Parathyroid adenoma (tissue), 2 donors: ENCODE results near the gene KDM4B.

Experiments
- H2AFZ ChIP-seq: fragments of 300-600 bp; sonication (generic); one replicate; pipeline ENCODE4 v1.7.0; 2017; ENCODE audit warnings: antibody characterized with exemption, mild to moderate bottlenecking
- H3K27ac ChIP-seq: fragments of 300-600 bp; sonication (generic); one replicate; pipeline ENCODE4 v1.7.0; 2017
- H3K27me3 ChIP-seq: fragments of 300-600 bp; sonication (generic); one replicate; pipeline ENCODE4 v1.7.0; 2017; ENCODE audit warnings: low read length; ENCODE audit not compliant: control insufficient read depth, insufficient read depth
- H3K36me3 ChIP-seq: fragments of 300-600 bp; sonication (generic); one replicate; pipeline ENCODE4 v1.7.0; 2017; ENCODE audit warnings: low read length; ENCODE audit not compliant: control insufficient read depth, insufficient read depth
- H3K4me1 ChIP-seq: fragments of 300-600 bp; sonication (generic); one replicate; pipeline ENCODE4 v1.7.0; 2017; ENCODE audit warnings: control low read depth
- H3K4me2 ChIP-seq: fragments of 300-600 bp; sonication (generic); one replicate; pipeline ENCODE4 v1.7.0; 2017; ENCODE audit warnings: low read length
- H3K4me3 ChIP-seq: fragments of 300-600 bp; sonication (generic); one replicate; pipeline ENCODE4 v1.7.0; 2017; ENCODE audit warnings: low read depth, low read length
- H3K79me2 ChIP-seq: fragments of 300-600 bp; sonication (generic); one replicate; pipeline ENCODE4 v1.7.0; 2017; ENCODE audit warnings: control low read depth
- H3K9ac ChIP-seq: fragments of 300-600 bp; sonication (generic); one replicate; pipeline ENCODE4 v1.7.0; 2017; ENCODE audit warnings: mild to moderate bottlenecking
- H3K9me3 ChIP-seq: fragments of 300-600 bp; sonication (generic); one replicate; pipeline ENCODE4 v1.7.0; 2017; ENCODE audit warnings: low read length; ENCODE audit not compliant: control insufficient read depth
- CTCF ChIP-seq: fragments of 300-600 bp; sonication (generic); IDR thresholded peaks from one replicate; pipeline ENCODE4 v1.7.0; 2017; ENCODE audit warnings: antibody characterized with exemption, mild to moderate bottlenecking
- donor health status: primary hyperparathyroidism.

The KDM4B gene

DNA sequence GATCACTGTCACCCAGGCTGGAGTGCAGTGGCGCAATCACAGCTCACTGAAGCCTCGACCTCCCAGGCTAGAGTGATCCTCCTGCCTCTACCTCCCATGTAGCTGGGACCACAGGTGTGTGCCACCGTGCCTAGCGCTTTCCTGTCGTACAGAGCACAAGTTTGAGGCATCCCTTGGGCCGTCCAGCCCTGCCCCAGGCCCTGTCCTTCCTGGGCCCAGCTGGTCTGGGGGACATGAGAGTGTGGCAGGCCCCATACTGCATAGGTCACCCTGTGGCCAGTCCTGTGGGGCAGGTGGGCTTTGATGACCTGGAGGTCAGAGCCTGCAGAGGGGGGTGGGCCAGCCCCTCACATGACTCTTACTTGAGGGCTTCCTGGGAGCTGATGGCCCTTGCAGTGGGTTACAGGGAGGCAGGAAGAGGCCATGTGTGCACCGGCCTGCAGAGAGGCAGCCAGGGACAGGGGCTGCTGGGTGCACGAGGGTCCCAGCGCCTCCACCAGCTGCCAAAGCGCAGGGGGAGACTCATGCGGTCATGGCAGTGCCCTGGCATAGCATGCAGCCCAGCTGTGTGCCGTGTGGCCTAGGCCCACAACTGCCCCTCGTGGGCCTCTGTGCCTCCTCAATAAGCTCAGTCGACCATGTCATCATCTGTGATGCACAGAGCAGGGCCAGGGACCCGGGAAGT is 61.4 kb downstream of the KDM4B start:
- no peak overlapping the region for H3K4me2 ChIP-seq
- no peak overlapping the region for H3K4me3 ChIP-seq
- H2AFZ ChIP-seq, result no peak overlapping the region
- H3K27ac ChIP-seq, result no peak overlapping the region
- TF ChIP-seq CTCF, result no peak
- H3K79me2 ChIP-seq, result peaks cover 48% of the 10 kb centered on the region
- H3K9me3 ChIP-seq, result no peaks in the 10 kb centered on the region
- H3K9ac ChIP-seq, result no peak overlapping the region
- no peaks in the 10 kb centered on the region for H3K27me3 ChIP-seq
- H3K36me3 ChIP-seq, result no peaks in the 10 kb centered on the region
- H3K4me1 ChIP-seq, result peaks cover 3% of the 10 kb centered on the region

GRCh38 chr19:5030822-5031221 is 61.9 kb downstream of the KDM4B start:
- Histone ChIP-seq H3K9ac (no peak overlapping the region), H3K27ac (no peak overlapping the region)

GRCh38 chr19:5031231-5032100 is 62.6 kb downstream of the KDM4B start:
- Histone ChIP-seq H3K4me2 (no peak overlapping the region), H3K27ac (no peak overlapping the region), H3K9ac (no peak overlapping the region), H3K27me3 (no peaks in the 10 kb centered on the region), H2AFZ (no peak overlapping the region), H3K9me3 (no peaks in the 10 kb centered on the region), H3K4me3 (no peak overlapping the region), H3K36me3 (no peaks in the 10 kb centered on the region), H3K79me2 (peaks cover 51% of the 10 kb centered on the region), H3K4me1 (peaks cover 3% of the 10 kb centered on the region)
- peak; percentile 92 for TF ChIP-seq CTCF

More at GRCh38 chr19:5030822-5031221, 61.9 kb downstream of the KDM4B start:
- Histone ChIP-seq H2AFZ (no peak overlapping the region), H3K36me3 (no peaks in the 10 kb centered on the region), H3K4me3 (no peak overlapping the region), H3K79me2 (peaks cover 48% of the 10 kb centered on the region), H3K4me2 (no peak overlapping the region), H3K9me3 (no peaks in the 10 kb centered on the region), H3K4me1 (peaks cover 3% of the 10 kb centered on the region), H3K27me3 (no peaks in the 10 kb centered on the region)
- no peak for TF ChIP-seq CTCF

DNA sequence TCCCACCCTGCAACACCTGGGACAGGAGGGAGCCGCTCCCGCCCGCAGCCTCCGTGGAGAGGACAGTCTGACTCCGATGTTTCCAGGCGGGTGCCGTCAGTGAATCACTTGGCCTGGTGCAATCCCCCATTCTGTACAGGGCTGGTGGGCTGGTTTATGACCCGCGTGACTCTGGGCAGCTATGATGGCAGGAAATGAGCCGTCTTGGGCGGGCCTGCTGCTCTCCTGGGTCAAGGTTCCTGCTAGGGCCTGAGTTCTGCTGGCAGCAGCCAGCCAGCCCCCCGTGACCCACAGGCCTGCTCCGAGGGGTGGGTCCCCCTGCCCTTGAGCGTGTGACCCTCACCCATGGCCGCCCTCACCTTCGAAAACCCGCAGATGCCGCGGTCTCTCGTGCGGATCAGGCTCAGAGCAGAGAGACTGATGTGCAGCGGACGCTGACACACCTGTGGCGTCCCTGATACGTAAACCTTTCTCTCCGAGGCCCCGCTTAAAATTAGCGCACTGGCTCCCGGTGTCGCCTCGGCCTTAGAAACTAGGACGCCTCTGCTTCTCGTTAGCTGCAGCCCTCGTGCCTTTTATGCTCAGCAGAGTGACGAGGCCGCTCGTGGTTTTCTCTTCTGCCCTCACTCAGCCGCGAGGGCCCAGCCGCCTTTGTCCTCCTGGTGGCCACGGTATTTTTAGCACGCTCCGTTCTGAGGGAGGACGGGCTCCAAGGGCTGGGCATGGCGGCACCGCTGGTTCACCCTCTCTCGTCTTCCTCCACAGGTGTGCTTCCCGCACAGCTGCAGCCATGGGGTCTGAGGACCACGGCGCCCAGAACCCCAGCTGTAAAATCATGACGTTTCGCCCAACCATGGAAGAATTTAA is 63.4 kb downstream of the KDM4B start:
- Histone ChIP-seq H3K9ac (no peak overlapping the region), H3K27ac (no peak overlapping the region), H2AFZ (no peak overlapping the region), H3K36me3 (no peaks in the 10 kb centered on the region), H3K4me2 (no peak overlapping the region), H3K9me3 (no peaks in the 10 kb centered on the region), H3K79me2 (peaks cover 51% of the 10 kb centered on the region), H3K4me3 (no peak overlapping the region), H3K27me3 (no peaks in the 10 kb centered on the region), H3K4me1 (peaks cover 3% of the 10 kb centered on the region)
- TF ChIP-seq CTCF, result no peak
